HepG2 (cell line): ENCODE data around the gene PGAP3. TPM values are rescaled to one million over a fixed set of nuclear protein-coding genes. Genes with fewer than 3 reads are reported as not detected.

Experiments
- CCDC6 ChIP-seq: sonication (generic); formaldehyde crosslinking; IDR thresholded peaks from 2 replicates; pipeline ENCODE4 v1.8.1; 2022; ENCODE audit warnings: mild to moderate bottlenecking, missing genetic modification reagents, moderate library complexity
- EZH2 ChIP-seq: conservative IDR thresholded peaks from 2 replicates; pipeline ENCODE4 v1.6.1; 2012; ENCODE audit warnings: mild to moderate bottlenecking, low read depth, low read length, moderate library complexity
- MXD4 ChIP-seq: IDR thresholded peaks from 2 replicates; pipeline ENCODE4 v1.6.1; 2016; ENCODE audit warnings: mild to moderate bottlenecking, missing biosample characterization, missing genetic modification reagents
- NFKB2 ChIP-seq: sonication (generic); formaldehyde crosslinking; IDR thresholded peaks from 2 replicates; pipeline ENCODE4 v1.4.0; 2020; ENCODE audit warnings: missing genetic modification reagents, borderline replicate concordance
- NFYB ChIP-seq: sonication (generic); formaldehyde crosslinking; IDR thresholded peaks from 2 replicates; pipeline ENCODE4 v1.4.0; 2020; ENCODE audit warnings: missing genetic modification reagents
- PRDM15 ChIP-seq: sonication (generic); formaldehyde crosslinking; IDR thresholded peaks from 2 replicates; pipeline ENCODE4 v1.4.0; 2020; ENCODE audit warnings: missing genetic modification reagents
- SUZ12 ChIP-seq: fragments of 150-350 bp; IDR thresholded peaks from 2 replicates; pipeline ENCODE4 v1.6.1; 2014; ENCODE audit warnings: low read depth, low read length
- ZNF318 ChIP-seq: sonication (generic); formaldehyde crosslinking; IDR thresholded peaks from 2 replicates; pipeline ENCODE4 v1.4.0; 2020; ENCODE audit warnings: mild to moderate bottlenecking, missing genetic modification reagents
- ZNF432 ChIP-seq: sonication (generic); formaldehyde crosslinking; IDR thresholded peaks from 2 replicates; pipeline ENCODE4 v1.5.0; 2020; ENCODE audit warnings: missing genetic modification reagents, mild to moderate bottlenecking, borderline replicate concordance
- ZNF619 ChIP-seq: sonication (generic); formaldehyde crosslinking; IDR thresholded peaks from 2 replicates; pipeline ENCODE4 v1.4.0; 2020; ENCODE audit warnings: mild to moderate bottlenecking, missing genetic modification reagents
- ZNF687 ChIP-seq: sonication (generic); formaldehyde crosslinking; IDR thresholded peaks from 2 replicates; pipeline ENCODE4 v1.5.1; 2020; ENCODE audit warnings: mild to moderate bottlenecking, missing genetic modification reagents, moderate library complexity
- ZNF777 ChIP-seq: sonication (generic); formaldehyde crosslinking; IDR thresholded peaks from 2 replicates; pipeline ENCODE4 v1.4.0; 2020; ENCODE audit warnings: missing genetic modification reagents
- polyA plus RNA-seq, 8 experiments: library from polyadenylated mRNA; depleted of rRNA in 3 of 8; stranded (reverse) in 7 of 8; unstranded in 1 of 8; fragments of >200 nt; fragmentation: Illumina TruSeq in 4 of 8; extraction: Trizol in 4 of 8; gene quantifications; 2 replicates each; pipeline versions ENCODE4 v1.2.1 to v1.2.3, GENCODE V29; 2011 to 2016; ENCODE audit warnings: low read depth in 4 of 8, missing spikeins in 1 of 8, mixed read lengths in 1 of 8; ENCODE audit not compliant: insufficient read depth in 1 of 8
- total RNA-seq, 5 experiments: library from RNA; depleted of rRNA; stranded (reverse); fragments of >200 nt; fragmentation: Illumina TruSeq; extraction: Trizol; gene quantifications; 2 replicates each; pipeline ENCODE4 v1.2.3, GENCODE V29; 2016; ENCODE audit warnings: low read depth in 1 of 5
- TF ChIP-seq, protein P1 (sequence below): sonication (generic); formaldehyde crosslinking; IDR thresholded peaks from 2 replicates; pipeline ENCODE4 v1.4.0; 2020; ENCODE audit warnings: mild to moderate bottlenecking, missing genetic modification reagents

The PGAP3 gene
- total and polyA plus RNA-seq, 2 of the 13 experiments (the other 11 are each of a cell fraction or from before 2014, with no cell fraction given) = 11.9 to 14.6 TPM

DNA sequence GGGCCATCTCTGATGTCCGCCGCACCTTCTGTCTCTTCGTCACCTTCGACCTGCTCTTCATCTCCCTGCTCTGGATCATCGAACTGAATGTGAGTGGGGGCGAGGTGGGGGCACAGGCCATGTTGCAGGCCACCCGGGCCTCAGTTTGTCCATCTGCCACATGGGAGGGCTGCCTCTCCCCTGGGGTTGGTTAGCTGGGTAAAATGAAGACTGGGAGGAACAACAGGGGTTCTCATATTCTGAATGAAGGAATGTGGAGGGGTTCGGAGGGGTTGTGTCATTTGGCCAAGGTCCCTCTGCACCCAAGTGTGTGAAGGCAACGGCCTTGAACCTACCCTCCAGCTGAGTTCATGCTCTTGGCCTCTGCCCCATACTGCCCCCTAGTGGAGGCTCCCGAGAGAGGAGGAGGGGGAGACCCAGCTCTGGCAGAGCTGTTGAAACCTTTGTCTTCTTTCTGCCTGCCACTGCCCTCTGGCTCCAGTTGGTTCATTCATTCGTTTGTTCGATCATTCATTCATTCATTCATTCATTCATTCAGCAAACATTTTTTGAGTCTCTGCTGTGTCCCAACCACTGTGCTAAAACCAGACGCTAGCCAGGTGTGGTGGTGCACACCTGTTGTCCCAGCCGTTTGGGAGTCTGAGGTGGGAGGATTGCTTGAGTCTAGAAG is 34.1 kb downstream of the PGAP3 start (continued):
- TF ChIP-seq ZNF687 (CRISPR knock-in tag) = no peak; the same call in none of the 2 replicates
- TF ChIP-seq ZNF619 (CRISPR knock-in tag) = no peak
- TF ChIP-seq NFKB2 (CRISPR knock-in tag) = 0 out of 2 replicates have a peak, but pooled peaks have one; percentile 11
- no peak for TF ChIP-seq MXD4 (CRISPR knock-in tag)
- no peak; the same call in 1 of the 2 replicates for TF ChIP-seq ZNF318 (CRISPR knock-in tag)
- TF ChIP-seq SUZ12 = no peak
- no peak for TF ChIP-seq EZH2
- no peak for TF ChIP-seq CCDC6 (CRISPR knock-in tag)
- TF ChIP-seq ZNF777 (CRISPR knock-in tag) = no peak
- no peak for TF ChIP-seq NFYB (CRISPR knock-in tag)
- TF ChIP-seq ZNF432 (CRISPR knock-in tag) = no peak
- no peak for TF ChIP-seq PRDM15
- TF ChIP-seq, protein P1, sequence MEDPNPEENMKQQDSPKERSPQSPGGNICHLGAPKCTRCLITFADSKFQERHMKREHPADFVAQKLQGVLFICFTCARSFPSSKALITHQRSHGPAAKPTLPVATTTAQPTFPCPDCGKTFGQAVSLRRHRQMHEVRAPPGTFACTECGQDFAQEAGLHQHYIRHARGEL (CRISPR knock-in tag) = no peak
